H9 (cell line): ENCODE measurements around the gene GBP2. TPM values are rescaled to one million over a fixed set of nuclear protein-coding genes. Genes with fewer than 3 reads are reported as not detected.

Experiments used
- DNase-seq: peaks from one replicate; pipeline ENCODE4 v3.0.0-alpha.2; 2017
- H2AFZ ChIP-seq: one replicate; pipeline ENCODE4 v1.6.1; 2013; ENCODE audit warnings: mild to moderate bottlenecking, low read length, control low read depth, moderate library complexity
- H2AK5ac ChIP-seq: 2 replicates; pipeline ENCODE4 v1.6.1; 2013; ENCODE audit warnings: low read length, control low read depth, mixed read lengths; ENCODE audit not compliant: insufficient read length
- H2BK120ac ChIP-seq: one replicate; pipeline ENCODE4 v1.6.1; 2013; ENCODE audit warnings: low read depth, mild to moderate bottlenecking, low read length, control low read depth, inconsistent platforms; ENCODE audit not compliant: poor library complexity, severe bottlenecking
- H2BK12ac ChIP-seq: 2 replicates; pipeline ENCODE4 v1.6.1; 2013; ENCODE audit warnings: low read length, control low read depth, mixed read lengths, low read depth; ENCODE audit not compliant: insufficient read length
- H2BK15ac ChIP-seq: 2 replicates; pipeline ENCODE4 v1.6.1; 2013; ENCODE audit warnings: low read depth, low read length, control low read depth
- H2BK20ac ChIP-seq: one replicate; pipeline ENCODE4 v1.6.1; 2013; ENCODE audit warnings: low read depth, mild to moderate bottlenecking, low read length, control low read depth, inconsistent platforms; ENCODE audit not compliant: poor library complexity, severe bottlenecking
- H2BK5ac ChIP-seq: 2 replicates; pipeline ENCODE4 v1.6.1; 2013; ENCODE audit warnings: low read length, control low read depth, mixed read lengths; ENCODE audit not compliant: insufficient read length
- H3K14ac ChIP-seq: 2 replicates; pipeline ENCODE4 v1.6.1; 2013; ENCODE audit warnings: low read length, control low read depth; ENCODE audit not compliant: insufficient read depth
- H3K18ac ChIP-seq: 2 replicates; pipeline ENCODE4 v1.6.1; 2013; ENCODE audit warnings: low read depth, mild to moderate bottlenecking, mixed read lengths, low read length, control low read depth; ENCODE audit not compliant: insufficient read length
- H3K23ac ChIP-seq: 2 replicates; pipeline ENCODE4 v1.6.1; 2013; ENCODE audit warnings: low read length, control low read depth, mixed read lengths, low read depth; ENCODE audit not compliant: insufficient read length
- H3K23me2 ChIP-seq: 2 replicates; pipeline ENCODE4 v1.6.1; 2013; ENCODE audit warnings: low read depth, mild to moderate bottlenecking, mixed read lengths, low read length, control low read depth; ENCODE audit not compliant: insufficient read length, poor library complexity, severe bottlenecking
- H3K27ac ChIP-seq: 2 replicates; pipeline ENCODE4 v1.5.1; 2013; ENCODE audit warnings: low read length, control low read depth, mixed read lengths, low read depth; ENCODE audit not compliant: insufficient read length
- H3K27me3 ChIP-seq: 2 replicates; pipeline ENCODE4 v1.6.1; 2013; ENCODE audit warnings: low read length, control low read depth, inconsistent platforms; ENCODE audit not compliant: insufficient read depth
- H3K4ac ChIP-seq: 2 replicates; pipeline ENCODE4 v1.6.1; 2013; ENCODE audit warnings: low read depth, mild to moderate bottlenecking, control low read depth, inconsistent platforms, low read length, moderate library complexity
- H3K4me1 ChIP-seq: 2 replicates; pipeline ENCODE4 v1.6.1; 2013; ENCODE audit warnings: low read length, control low read depth, inconsistent platforms; ENCODE audit not compliant: insufficient read depth
- H3K4me2 ChIP-seq: 2 replicates; pipeline ENCODE4 v1.6.1; 2013; ENCODE audit warnings: low read length, control low read depth, mixed read lengths; ENCODE audit not compliant: insufficient read length, insufficient read depth
- H3K56ac ChIP-seq: 2 replicates; pipeline ENCODE4 v1.6.1; 2013; ENCODE audit warnings: low read depth, mild to moderate bottlenecking, mixed read lengths, low read length, control low read depth; ENCODE audit not compliant: insufficient read length
- H3K79me1 ChIP-seq: 2 replicates; pipeline ENCODE4 v1.6.1; 2013; ENCODE audit warnings: low read depth, mild to moderate bottlenecking, moderate library complexity, low read length, control low read depth, inconsistent platforms; ENCODE audit not compliant: insufficient read depth, poor library complexity, severe bottlenecking
- H3K79me2 ChIP-seq: 2 replicates; pipeline ENCODE4 v1.6.1; 2013; ENCODE audit warnings: low read length, control low read depth, inconsistent platforms; ENCODE audit not compliant: insufficient read depth
- H3K9ac ChIP-seq: 2 replicates; pipeline ENCODE4 v1.6.1; 2013; ENCODE audit warnings: low read length, control low read depth, mixed read lengths; ENCODE audit not compliant: insufficient read length; ENCODE audit errors: extremely low read depth
- H3K9me3 ChIP-seq: one replicate; pipeline ENCODE4 v1.6.1; 2013; ENCODE audit warnings: low read depth, low read length, inconsistent platforms; ENCODE audit not compliant: control insufficient read depth
- H3T11ph ChIP-seq: one replicate; pipeline ENCODE4 v1.6.1; 2013; ENCODE audit warnings: mild to moderate bottlenecking, low read length, control low read depth, inconsistent platforms
- H4K20me1 ChIP-seq: one replicate; pipeline ENCODE4 v1.6.1; 2013; ENCODE audit not compliant: control insufficient read depth, insufficient read length, insufficient read depth
- H4K5ac ChIP-seq: 2 replicates; pipeline ENCODE4 v1.6.1; 2013; ENCODE audit warnings: low read depth, mild to moderate bottlenecking, mixed read lengths, low read length, control low read depth; ENCODE audit not compliant: insufficient read length
- H4K8ac ChIP-seq: replicated peaks from 2 replicates; pipeline ENCODE4 v1.6.1; 2013; ENCODE audit warnings: low read length, control low read depth, mixed read lengths, low read depth; ENCODE audit not compliant: insufficient read length
- H4K91ac ChIP-seq: 2 replicates; pipeline ENCODE4 v1.6.1; 2013; ENCODE audit warnings: low read depth, mild to moderate bottlenecking, moderate library complexity, mixed read lengths, low read length, control low read depth; ENCODE audit not compliant: insufficient read length
- H3K27ac Mint-ChIP-seq, 3 experiments: 2 replicates in 2 of 3; 3 replicates in 1 of 3; pipeline ENCODE4 v1.8.0; 2020 to 2021; ENCODE audit warnings: mixed read lengths in 3 of 3, mild to moderate bottlenecking in 1 of 3, moderate library complexity in 1 of 3
- H3K27me3 Mint-ChIP-seq: 2 replicates; pipeline ENCODE4 v1.8.0; 2021; ENCODE audit warnings: low read depth, mild to moderate bottlenecking, moderate library complexity, mixed read lengths
- H3K36me3 Mint-ChIP-seq, 3 experiments: 2 replicates in 2 of 3; 3 replicates in 1 of 3; pipeline ENCODE4 v1.8.0; 2020 to 2021; ENCODE audit warnings: low read depth in 3 of 3, mixed read lengths in 3 of 3; ENCODE audit not compliant: insufficient read depth in 1 of 3
- H3K4me1 Mint-ChIP-seq, 2 experiments: 2 replicates each; pipeline ENCODE4 v1.8.0; 2020; ENCODE audit warnings: mixed read lengths in 2 of 2
- H3K4me3 Mint-ChIP-seq, 2 experiments: 2 replicates in 1 of 2; 3 replicates in 1 of 2; pipeline ENCODE4 v1.8.0; 2020 to 2021; ENCODE audit warnings: mild to moderate bottlenecking in 2 of 2, mixed read lengths in 2 of 2, moderate library complexity in 1 of 2
- H3K9me3 Mint-ChIP-seq, 2 experiments: 2 replicates in 1 of 2; 3 replicates in 1 of 2; pipeline ENCODE4 v1.8.0; 2020; ENCODE audit warnings: mild to moderate bottlenecking in 2 of 2, mixed read lengths in 2 of 2, moderate library complexity in 1 of 2
- total RNA-seq: library from RNA; stranded (reverse); gene quantifications from 2 replicates; pipeline ENCODE4 v1.2.1, GENCODE V29; 2021
- TF ChIP-seq, protein P1 (sequence below): fragments of 200-600 bp; sonication (generic); conservative IDR thresholded peaks from 3 replicates; pipeline ENCODE4 v1.8.0; 2021; ENCODE audit warnings: antibody characterized with exemption, mild to moderate bottlenecking

Gene GBP2
- total RNA-seq, 1 experiment from 2014 or later: not detected

- Histone ChIP-seq H2BK20ac (no peak overlapping the region), H3K4me2 (no peak overlapping the region), H3K27me3 (no peaks in the 10 kb centered on the region), H3K4me1 (no peaks in the 10 kb centered on the region), H3K23ac (no peak overlapping the region), H2AFZ (no peak overlapping the region), H3K79me2 (no peaks in the 10 kb centered on the region), H2BK12ac (no peak overlapping the region), H3K18ac (no peak overlapping the region), H3K9me3 (no peaks in the 10 kb centered on the region), H3T11ph (no peak overlapping the region), H3K79me1 (no peaks in the 10 kb centered on the region), H2BK15ac (no peak overlapping the region), H3K14ac (no peak overlapping the region), H3K23me2 (no peaks in the 10 kb centered on the region), H3K9ac (no peak overlapping the region), H2BK5ac (no peak overlapping the region), H4K91ac (no peak overlapping the region), H3K27ac (no peak overlapping the region), H4K20me1 (no peaks in the 10 kb centered on the region), H2BK120ac (no peak overlapping the region), H4K8ac (no peak overlapping the region), H4K5ac (no peak overlapping the region), H3K56ac (no peak overlapping the region), H2AK5ac (no peak overlapping the region), H3K4ac (no peak overlapping the region)
- H3K27ac Mint-ChIP-seq: peak overlapping the region in 1 of 3 experiments; percentile 76; a peak in 1 of 7 replicates
- H3K36me3 Mint-ChIP-seq: no peaks in the 10 kb centered on the region; a peak in 1 of 7 replicates
- H3K4me3 Mint-ChIP-seq: no peak overlapping the region
- H3K27me3 Mint-ChIP-seq: no peaks in the 10 kb centered on the region
- H3K4me1 Mint-ChIP-seq: no peaks in the 10 kb centered on the region; a peak in 1 of 4 replicates
- no peaks in the 10 kb centered on the region; a peak in 1 of 5 replicates for H3K9me3 Mint-ChIP-seq
- DNase-seq: no peak
- TF ChIP-seq, protein P1, sequence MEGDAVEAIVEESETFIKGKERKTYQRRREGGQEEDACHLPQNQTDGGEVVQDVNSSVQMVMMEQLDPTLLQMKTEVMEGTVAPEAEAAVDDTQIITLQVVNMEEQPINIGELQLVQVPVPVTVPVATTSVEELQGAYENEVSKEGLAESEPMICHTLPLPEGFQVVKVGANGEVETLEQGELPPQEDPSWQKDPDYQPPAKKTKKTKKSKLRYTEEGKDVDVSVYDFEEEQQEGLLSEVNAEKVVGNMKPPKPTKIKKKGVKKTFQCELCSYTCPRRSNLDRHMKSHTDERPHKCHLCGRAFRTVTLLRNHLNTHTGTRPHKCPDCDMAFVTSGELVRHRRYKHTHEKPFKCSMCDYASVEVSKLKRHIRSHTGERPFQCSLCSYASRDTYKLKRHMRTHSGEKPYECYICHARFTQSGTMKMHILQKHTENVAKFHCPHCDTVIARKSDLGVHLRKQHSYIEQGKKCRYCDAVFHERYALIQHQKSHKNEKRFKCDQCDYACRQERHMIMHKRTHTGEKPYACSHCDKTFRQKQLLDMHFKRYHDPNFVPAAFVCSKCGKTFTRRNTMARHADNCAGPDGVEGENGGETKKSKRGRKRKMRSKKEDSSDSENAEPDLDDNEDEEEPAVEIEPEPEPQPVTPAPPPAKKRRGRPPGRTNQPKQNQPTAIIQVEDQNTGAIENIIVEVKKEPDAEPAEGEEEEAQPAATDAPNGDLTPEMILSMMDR: no peak
Observed at GRCh38 chr1:89068291-89068690, 57.6 kb downstream of the GBP2 start.
